Activated naive CD8-positive, alpha-beta T cell (primary cell): ENCODE measurements around the gene LHX6.

Experiments
- H3K27ac Mint-ChIP-seq: one replicate; pipeline ENCODE4 v1.8.0; 2021; ENCODE audit warnings: mixed read lengths
- H3K27me3 Mint-ChIP-seq: one replicate; pipeline ENCODE4 v1.8.0; 2021; ENCODE audit warnings: mixed read lengths
- H3K36me3 Mint-ChIP-seq: one replicate; pipeline ENCODE4 v1.8.0; 2021; ENCODE audit warnings: mixed read lengths
- H3K4me1 Mint-ChIP-seq: one replicate; pipeline ENCODE4 v1.8.0; 2021; ENCODE audit warnings: low read depth, mixed read lengths
- H3K4me3 Mint-ChIP-seq: one replicate; pipeline ENCODE4 v1.8.0; 2021; ENCODE audit warnings: mild to moderate bottlenecking, mixed read lengths
- H3K9me3 Mint-ChIP-seq: one replicate; pipeline ENCODE4 v1.8.0; 2021; ENCODE audit warnings: low read depth, mixed read lengths

LHX6 gene

DNA sequence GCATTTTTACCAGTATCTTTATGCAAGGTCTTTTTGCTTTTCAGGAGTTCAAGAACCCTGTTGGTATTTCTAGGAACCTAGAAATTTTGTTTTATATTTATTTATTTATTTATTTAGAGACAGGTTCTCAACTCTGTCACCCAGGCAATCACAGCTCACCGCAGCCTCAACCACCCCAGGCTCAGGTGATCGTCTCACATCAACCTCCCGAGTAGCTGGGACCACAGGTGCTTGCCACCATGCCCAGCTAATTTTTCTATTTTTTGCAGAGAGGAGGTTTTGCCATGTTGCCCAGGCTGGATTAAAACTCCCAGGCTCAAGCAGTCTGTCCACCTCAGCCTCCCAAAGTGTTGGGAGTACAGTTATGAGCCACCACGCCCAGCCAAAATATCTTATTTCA, 32.9 kb downstream of the LHX6 start:
- Mint-ChIP-seq H3K4me3 (no peak overlapping the region), H3K9me3 (no peaks in the 10 kb centered on the region), H3K27ac (no peak overlapping the region), H3K27me3 (peaks cover 1% of the 10 kb centered on the region), H3K4me1 (no peaks in the 10 kb centered on the region), H3K36me3 (no peaks in the 10 kb centered on the region)

DNA sequence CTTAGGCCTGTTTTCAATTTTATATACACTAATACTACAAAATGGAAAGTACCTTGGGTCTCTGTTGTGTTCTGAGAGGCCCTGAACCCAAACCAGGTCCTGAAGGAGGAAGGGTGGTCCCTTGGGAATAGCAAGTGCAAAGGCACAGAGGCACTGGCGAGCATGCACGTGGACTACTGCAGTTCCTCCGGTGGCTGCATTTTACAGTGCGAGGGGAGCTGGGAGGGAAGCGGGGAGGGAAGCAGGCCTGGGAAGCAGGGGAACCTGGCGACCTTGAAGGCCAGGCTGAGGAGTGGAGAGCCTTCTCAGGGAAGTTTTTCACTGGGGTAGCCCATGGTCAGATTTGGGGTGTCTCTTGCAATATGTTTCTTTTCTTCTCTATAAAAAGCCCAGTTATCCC, 35.1 kb downstream of the LHX6 start:
- H3K4me1 Mint-ChIP-seq, result no peaks in the 10 kb centered on the region
- no peaks in the 10 kb centered on the region for H3K36me3 Mint-ChIP-seq
- H3K4me3 Mint-ChIP-seq, result no peak overlapping the region
- H3K9me3 Mint-ChIP-seq, result no peaks in the 10 kb centered on the region
- H3K27ac Mint-ChIP-seq, result no peak overlapping the region
- peaks cover 1% of the 10 kb centered on the region for H3K27me3 Mint-ChIP-seq

DNA sequence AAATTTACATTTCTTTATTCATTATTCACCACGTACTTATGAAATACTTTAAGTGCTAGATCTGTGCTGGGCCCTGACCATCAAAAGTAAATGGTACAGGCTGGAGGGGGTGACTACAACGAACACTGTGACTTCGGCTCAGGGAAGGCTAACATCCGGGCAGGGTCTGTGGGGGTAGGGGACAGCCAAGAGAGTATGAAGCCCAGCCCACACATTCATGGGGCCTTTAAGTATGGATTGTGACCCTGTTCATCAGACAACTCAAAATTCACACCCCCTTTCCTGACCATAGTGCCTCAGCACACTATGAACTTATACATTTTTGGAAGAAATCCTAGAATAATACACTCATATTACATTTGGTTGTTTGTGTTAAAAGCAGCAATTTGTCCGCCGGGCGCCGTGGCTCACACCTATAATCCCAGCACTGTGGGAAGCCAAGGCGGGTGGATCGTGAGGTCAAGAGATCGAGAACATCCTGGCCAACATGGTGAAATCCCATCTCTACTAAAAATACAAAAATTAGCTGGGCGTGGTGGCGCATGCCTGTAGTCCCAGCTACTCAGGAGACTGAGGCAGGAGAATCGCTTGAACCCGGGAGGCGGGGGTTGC, 35.7 kb downstream of the LHX6 start:
- no peaks in the 10 kb centered on the region for H3K36me3 Mint-ChIP-seq
- H3K9me3 Mint-ChIP-seq, result no peaks in the 10 kb centered on the region
- peaks cover 1% of the 10 kb centered on the region for H3K27me3 Mint-ChIP-seq
- no peaks in the 10 kb centered on the region for H3K4me1 Mint-ChIP-seq
- H3K27ac Mint-ChIP-seq, result no peak overlapping the region
- no peak overlapping the region for H3K4me3 Mint-ChIP-seq

DNA sequence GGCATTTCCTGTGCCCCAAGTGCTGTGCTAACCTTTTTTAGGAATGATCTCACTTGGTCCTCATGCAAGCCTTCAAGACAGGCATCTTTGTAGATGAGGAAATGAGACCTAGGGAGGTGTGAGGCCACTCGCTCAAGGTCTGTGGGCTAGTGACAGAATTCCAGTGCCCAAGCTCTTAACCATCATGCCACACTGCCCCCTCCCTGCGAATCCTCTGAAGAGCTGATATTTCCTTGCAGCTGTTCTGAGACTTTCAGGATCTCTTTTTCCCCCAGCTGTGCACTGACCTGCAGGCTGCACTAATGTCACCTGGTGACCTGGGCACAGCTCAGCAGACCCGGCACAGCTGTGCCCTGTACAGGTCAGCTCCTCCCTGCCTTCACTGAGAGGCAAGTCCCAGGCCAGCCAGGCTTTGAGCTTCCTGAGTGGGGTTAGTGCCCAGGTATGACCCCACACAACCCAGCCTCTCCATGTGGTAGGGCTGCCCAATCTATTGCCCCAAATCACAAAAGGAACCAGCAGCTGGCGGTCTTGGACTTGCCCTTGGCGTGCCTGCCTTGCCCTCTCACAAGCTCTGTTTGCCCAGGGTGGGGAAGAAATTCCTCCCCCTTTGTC, 36.4 kb downstream of the LHX6 start:
- Mint-ChIP-seq H3K4me1 (no peaks in the 10 kb centered on the region), H3K4me3 (no peak overlapping the region), H3K27ac (no peak overlapping the region), H3K9me3 (no peaks in the 10 kb centered on the region), H3K36me3 (no peaks in the 10 kb centered on the region), H3K27me3 (peaks cover 1% of the 10 kb centered on the region)

DNA sequence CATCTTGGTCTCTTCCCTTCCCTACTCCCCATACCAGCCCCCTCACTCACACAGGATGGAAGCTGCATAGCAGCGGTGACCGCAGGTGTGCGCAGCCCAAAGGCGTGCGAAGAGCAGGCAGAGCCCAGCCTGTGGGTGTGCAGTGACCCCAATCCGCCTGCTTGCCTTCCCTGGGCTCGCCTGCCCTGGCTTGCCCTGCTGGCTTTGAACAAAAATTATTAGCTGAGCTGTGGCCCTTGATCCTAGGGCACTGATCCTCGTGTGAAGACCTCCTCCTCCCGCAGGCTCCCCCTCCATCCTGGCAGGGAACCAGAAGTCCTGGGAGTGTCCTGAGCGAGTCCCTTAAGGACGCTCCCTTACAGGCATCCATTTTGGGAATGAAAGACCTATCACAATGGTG, 37.2 kb downstream of the LHX6 start:
- Mint-ChIP-seq H3K36me3 (no peaks in the 10 kb centered on the region), H3K27ac (no peak overlapping the region), H3K4me1 (no peaks in the 10 kb centered on the region), H3K4me3 (no peak overlapping the region), H3K27me3 (no peaks in the 10 kb centered on the region), H3K9me3 (no peaks in the 10 kb centered on the region)

DNA sequence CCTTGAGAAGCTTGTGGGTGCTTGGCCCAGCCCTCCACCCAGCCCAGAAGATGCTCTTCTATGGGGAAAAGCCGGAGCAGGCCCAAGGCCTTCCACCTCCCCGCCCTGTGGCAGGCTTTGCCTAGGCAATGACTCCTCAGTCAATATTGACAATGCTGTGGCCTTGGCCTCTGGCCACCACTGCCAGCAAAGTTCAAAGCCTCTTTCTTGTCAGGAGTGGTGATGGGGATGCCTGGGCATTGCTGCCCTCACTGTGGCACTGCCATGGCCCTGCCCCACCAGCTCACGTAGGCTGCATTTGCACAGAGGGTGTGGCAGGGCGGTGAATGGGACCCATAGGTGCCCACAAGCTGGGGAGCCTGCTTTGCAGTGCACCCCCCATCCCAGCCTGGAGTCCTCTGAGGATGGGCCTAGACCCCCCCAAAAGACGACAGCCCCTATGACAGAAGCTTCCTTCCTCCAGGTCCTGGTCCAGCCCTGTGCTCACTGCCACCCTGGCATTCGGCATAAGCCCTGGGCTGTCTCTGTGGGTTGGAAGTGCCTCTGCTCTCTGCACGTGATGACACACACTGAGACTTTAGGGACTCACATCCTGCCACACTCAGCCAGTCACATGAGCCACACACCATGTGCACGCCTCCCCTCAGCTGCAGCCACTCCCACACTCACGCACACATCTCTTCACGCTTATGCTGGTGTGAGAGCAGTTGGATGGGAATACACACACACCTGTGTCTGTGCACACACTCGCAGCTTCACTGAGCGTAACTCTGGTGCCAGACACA, 38.0 kb downstream of the LHX6 start:
- Mint-ChIP-seq H3K36me3 (no peaks in the 10 kb centered on the region), H3K9me3 (no peaks in the 10 kb centered on the region), H3K4me1 (no peaks in the 10 kb centered on the region), H3K27me3 (no peaks in the 10 kb centered on the region), H3K27ac (no peak overlapping the region), H3K4me3 (no peak overlapping the region)

DNA sequence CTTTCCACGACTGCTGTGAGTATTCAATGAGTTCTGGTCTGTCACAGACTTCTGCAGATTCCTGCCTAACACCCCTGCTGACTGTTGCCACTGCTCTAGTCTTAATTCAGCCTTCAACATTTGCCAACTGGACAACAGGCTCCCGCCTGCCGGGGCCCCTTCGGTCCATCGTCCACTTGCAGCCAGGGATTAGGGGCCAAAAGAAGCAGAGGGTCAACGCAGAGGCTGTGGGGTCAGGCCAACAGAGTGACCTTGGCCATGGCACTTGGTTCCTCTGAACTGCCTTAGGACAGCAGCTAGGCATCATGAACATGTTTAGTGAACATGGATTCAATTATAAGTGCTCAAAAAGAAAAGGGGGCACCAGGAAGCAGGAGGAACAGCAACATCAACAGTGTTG, 40.4 kb downstream of the LHX6 start:
- Mint-ChIP-seq H3K4me1 (no peaks in the 10 kb centered on the region), H3K27ac (no peak overlapping the region), H3K36me3 (no peaks in the 10 kb centered on the region), H3K27me3 (no peaks in the 10 kb centered on the region), H3K9me3 (no peaks in the 10 kb centered on the region), H3K4me3 (no peak overlapping the region)

DNA sequence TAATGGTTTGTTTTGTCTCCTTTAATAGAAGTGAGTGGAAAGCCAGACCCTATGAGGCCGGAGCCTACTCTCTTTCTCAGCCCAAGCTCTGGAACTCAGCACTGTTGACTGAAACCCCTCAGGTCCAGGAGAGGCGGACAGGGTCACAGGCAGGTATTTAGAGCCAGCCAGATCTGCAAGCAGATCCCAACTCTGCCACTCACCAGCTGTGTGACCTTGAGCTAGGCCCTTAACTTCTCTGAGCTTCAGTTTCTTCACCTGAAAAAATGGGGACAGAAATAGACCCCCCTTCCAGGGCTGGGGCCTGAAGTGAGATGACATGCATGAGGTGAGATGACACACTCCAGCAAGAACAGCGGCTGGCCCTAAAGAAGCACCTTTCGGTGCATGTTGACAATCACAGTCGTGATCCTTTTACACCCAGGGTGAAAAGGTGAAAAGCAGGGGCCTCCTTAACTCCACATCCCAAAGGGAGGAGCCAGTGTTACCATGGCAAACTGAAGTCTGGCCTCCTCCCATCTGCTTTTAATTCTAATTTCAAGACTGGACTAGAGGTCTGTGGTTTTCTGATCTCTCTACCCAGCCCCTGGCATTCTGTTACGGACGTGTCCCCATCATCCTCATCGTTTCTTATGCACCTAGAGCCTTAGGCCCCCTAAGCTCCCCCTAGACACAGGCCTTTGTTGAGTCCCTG, 41.8 kb downstream of the LHX6 start:
- peaks cover 6% of the 10 kb centered on the region for H3K27me3 Mint-ChIP-seq
- no peaks in the 10 kb centered on the region for H3K4me1 Mint-ChIP-seq
- H3K36me3 Mint-ChIP-seq, result no peaks in the 10 kb centered on the region

DNA sequence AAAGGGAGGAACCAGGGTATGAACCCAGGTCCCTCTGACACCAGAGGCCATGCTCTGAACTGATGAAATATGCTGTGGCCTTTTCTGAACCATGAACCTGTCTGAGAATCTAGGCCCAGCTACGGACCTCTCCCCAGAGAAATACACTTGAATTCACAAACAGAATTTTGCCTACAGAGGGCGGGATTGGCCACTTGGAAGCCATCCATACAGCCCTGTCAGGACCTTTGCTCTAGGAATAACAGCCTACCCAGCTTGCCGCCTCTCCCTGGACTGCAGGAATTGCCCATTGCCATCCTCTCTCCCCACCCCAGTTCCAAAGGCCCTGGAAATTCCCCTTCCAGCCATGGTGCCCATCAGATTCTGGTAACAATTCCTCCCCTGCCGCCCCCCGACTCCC, 42.5 kb downstream of the LHX6 start:
- no peak overlapping the region for H3K4me3 Mint-ChIP-seq
- no peaks in the 10 kb centered on the region for H3K36me3 Mint-ChIP-seq
- peaks cover 7% of the 10 kb centered on the region for H3K27me3 Mint-ChIP-seq
- H3K27ac Mint-ChIP-seq, result no peak overlapping the region
- no peaks in the 10 kb centered on the region for H3K4me1 Mint-ChIP-seq
- no peaks in the 10 kb centered on the region for H3K9me3 Mint-ChIP-seq

More for the DNA sequence above, 41.8 kb downstream of the LHX6 start:
- Mint-ChIP-seq H3K4me3 (no peak overlapping the region), H3K9me3 (no peaks in the 10 kb centered on the region), H3K27ac (no peak overlapping the region)

DNA sequence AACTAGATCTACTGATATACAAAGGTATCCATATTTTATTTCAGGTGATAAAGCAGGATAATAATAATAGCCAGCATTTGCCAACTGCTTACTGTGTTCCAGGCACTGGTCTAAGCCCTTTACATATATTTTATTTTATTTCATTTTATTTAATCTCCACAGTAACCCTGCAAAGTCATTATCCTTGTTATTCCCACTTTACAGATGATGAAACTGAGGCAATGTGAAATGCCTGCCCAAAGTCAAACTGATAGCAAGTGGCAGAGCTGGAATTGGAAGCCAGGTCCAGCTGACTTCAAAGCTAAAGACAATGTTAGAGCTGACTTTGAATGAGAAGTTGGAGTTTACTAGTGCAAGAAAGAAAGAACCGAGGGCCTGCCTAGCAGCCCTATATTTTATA, 44.2 kb downstream of the LHX6 start:
- H3K27me3 Mint-ChIP-seq, result peaks cover 7% of the 10 kb centered on the region
- no peaks in the 10 kb centered on the region for H3K36me3 Mint-ChIP-seq
- H3K27ac Mint-ChIP-seq, result no peak overlapping the region
- no peaks in the 10 kb centered on the region for H3K4me1 Mint-ChIP-seq
- H3K9me3 Mint-ChIP-seq, result no peaks in the 10 kb centered on the region
- no peak overlapping the region for H3K4me3 Mint-ChIP-seq

DNA sequence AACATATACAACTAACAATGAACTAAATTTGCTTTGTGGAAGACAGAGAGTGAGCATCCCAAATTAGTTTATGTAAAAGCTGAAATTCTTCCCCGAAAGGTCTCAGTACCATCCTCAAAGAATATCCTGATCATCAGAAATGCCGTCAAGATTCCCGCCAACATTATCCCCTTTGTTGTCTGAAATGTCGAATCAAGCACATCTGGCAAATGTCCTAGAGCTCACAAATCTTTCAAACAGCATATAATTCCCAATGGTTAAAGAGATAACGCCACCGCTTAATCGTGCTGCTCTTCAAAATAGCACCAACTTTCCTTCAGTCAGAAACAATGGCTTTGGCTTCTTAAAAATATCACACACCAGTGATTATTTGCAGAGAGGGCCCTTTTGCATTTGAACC, 45.3 kb downstream of the LHX6 start:
- no peak overlapping the region for H3K27ac Mint-ChIP-seq
- peaks cover 7% of the 10 kb centered on the region for H3K27me3 Mint-ChIP-seq
- H3K9me3 Mint-ChIP-seq, result no peaks in the 10 kb centered on the region
- H3K4me1 Mint-ChIP-seq, result no peaks in the 10 kb centered on the region
- H3K36me3 Mint-ChIP-seq, result no peaks in the 10 kb centered on the region
- no peak overlapping the region for H3K4me3 Mint-ChIP-seq

DNA sequence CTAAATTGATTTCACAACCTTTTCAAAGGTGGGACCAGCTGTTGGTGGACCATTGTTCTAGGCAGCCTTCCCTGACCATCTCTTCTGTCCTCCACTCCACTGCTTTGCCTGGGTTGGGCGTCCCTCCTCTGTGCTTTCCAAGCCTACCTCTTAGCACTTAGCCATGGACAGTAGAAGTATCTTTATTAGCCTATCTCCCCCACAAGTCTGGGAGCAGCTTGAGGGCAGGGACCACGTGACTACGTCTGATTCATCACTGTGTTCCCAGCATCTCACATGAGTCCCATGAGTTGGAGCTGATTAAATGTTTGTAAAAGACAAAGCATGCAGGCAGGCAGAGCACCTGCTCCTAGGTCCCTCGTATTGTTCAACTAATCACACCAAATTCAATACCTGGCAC, 48.1 kb downstream of the LHX6 start:
- Mint-ChIP-seq H3K36me3 (no peaks in the 10 kb centered on the region), H3K4me3 (no peak overlapping the region), H3K4me1 (no peaks in the 10 kb centered on the region), H3K27ac (no peak overlapping the region), H3K27me3 (peaks cover 11% of the 10 kb centered on the region), H3K9me3 (no peaks in the 10 kb centered on the region)

DNA sequence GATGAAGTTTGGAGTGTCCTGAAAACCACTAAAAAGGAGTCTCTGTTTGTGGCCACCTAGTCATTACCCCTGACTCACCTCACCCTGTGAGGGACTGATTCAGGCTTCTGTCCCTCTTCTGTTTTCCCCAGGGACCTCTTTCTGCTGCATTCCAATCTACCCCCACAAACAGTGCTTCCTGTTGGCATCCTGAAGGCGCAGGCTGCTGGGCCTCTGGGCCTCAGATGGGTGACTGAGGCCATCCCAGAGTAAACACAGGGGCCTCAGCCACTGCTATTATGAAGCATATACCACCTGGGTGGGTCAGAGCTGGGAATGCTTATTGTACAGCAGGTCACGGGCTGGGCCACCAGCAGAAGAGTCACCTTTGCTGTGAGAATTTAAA, 49.1 kb downstream of the LHX6 start:
- no peaks in the 10 kb centered on the region for H3K9me3 Mint-ChIP-seq
- H3K4me1 Mint-ChIP-seq, result no peaks in the 10 kb centered on the region
- no peaks in the 10 kb centered on the region for H3K36me3 Mint-ChIP-seq
- no peak overlapping the region for H3K4me3 Mint-ChIP-seq
- peaks cover 11% of the 10 kb centered on the region for H3K27me3 Mint-ChIP-seq
- no peak overlapping the region for H3K27ac Mint-ChIP-seq

DNA sequence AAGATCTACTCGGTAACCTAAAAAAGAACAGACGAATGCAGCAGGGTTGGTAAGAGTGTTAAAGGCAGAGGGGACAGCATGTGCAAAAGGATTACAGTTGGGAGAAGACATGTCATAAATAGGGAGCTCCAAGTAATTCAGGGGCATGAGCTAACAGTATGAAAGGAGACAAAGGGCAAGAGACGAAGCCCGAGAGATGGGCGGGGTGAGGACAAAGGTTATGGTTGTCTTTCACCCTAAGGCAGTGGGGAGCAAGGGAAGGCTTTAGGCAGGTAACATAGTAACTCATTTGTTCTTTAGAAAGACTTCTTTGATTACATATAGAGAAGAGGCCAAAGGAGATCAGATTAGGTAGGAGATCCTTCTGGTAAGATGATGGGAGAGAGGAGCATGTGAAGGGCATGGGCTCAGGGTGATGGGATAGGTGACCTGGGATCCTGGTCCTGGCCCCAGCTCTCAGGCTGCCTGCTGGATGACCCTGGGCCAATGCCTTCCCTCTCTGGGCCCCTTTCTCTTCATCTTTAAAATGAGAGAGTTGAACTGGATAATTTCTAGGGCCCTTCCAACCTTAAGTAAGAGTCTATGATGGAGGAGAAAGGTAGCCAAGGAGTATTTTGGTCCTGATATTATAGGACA, 49.6 kb downstream of the LHX6 start:
- Mint-ChIP-seq H3K36me3 (no peaks in the 10 kb centered on the region), H3K9me3 (no peaks in the 10 kb centered on the region), H3K4me1 (no peaks in the 10 kb centered on the region), H3K27ac (no peak overlapping the region), H3K4me3 (no peak overlapping the region), H3K27me3 (peaks cover 11% of the 10 kb centered on the region)

DNA sequence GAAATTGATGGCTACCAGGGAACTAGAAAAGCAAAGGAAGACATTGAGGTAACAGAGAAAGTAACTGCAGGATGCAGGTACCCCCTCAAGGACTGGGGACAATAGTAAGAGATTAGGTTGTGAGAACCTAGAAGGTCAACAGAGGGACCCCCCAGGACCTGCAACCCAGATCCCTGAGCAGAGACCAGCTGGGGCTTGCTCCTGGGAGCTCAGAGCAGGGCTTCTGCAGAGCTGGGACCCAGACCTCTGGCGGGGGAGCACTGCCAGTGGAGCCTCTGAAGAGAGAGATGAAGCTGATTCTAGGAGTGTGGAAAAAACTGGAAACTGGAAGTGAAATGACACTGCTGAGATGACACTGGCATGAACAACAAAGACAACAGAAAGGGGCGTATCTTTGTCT, 51.8 kb downstream of the LHX6 start:
- Mint-ChIP-seq H3K4me3 (no peak overlapping the region), H3K27ac (no peak overlapping the region), H3K9me3 (no peaks in the 10 kb centered on the region), H3K4me1 (no peaks in the 10 kb centered on the region), H3K27me3 (peaks cover 17% of the 10 kb centered on the region), H3K36me3 (no peaks in the 10 kb centered on the region)
